Gastroesophageal sphincter (tissue), 4 donors: ENCODE measurements around the gene SYNJ1. TPM values are rescaled to one million over a fixed set of nuclear protein-coding genes. Genes with fewer than 3 reads are reported as not detected.
"Not testable (repeated sequence)": the region's sequence is repeated elsewhere in the genome, so short reads cannot be mapped to it uniquely, and the experiment has no call there.

ENCODE experiments used
- ATAC-seq: fragments of 150-250 bp; one replicate; pipeline ENCODE4 v1.9.1; 2016; ENCODE audit warnings: mild to moderate bottlenecking, moderate library complexity
- H3K27ac ChIP-seq, 4 donors: fragments of 200-600 bp; sonication (generic) in 3 of 4; 1 replicate in 3 of 4; 2 replicates in 1 of 4; pipeline ENCODE4 v1.5.1; 2016 to 2019
- H3K27me3 ChIP-seq: fragments of 200-600 bp; sonication (generic); one replicate; pipeline ENCODE4 v1.5.1; 2019
- H3K36me3 ChIP-seq, 2 donors: fragments of 200-600 bp; sonication (generic); one replicate each; pipeline ENCODE4 v1.5.1; 2019; ENCODE audit warnings: control low read depth in 1 of 2
- H3K4me1 ChIP-seq, 3 donors: fragments of 200-600 bp; sonication (generic); 1 replicate in 2 of 3; 2 replicates in 1 of 3; pipeline ENCODE4 v1.5.1; 2016 to 2019; ENCODE audit warnings: control low read depth in 2 of 3
- H3K4me3 ChIP-seq, 2 donors: fragments of 200-600 bp; sonication (generic); one replicate each; pipeline ENCODE4 v1.5.1; 2019; ENCODE audit warnings: mild to moderate bottlenecking in 1 of 2, moderate library complexity in 1 of 2
- H3K9me3 ChIP-seq, 3 donors: fragments of 200-600 bp; sonication (generic); one replicate each; pipeline ENCODE4 v1.5.1; 2017 to 2019; ENCODE audit warnings: control low read depth in 2 of 3
- CTCF ChIP-seq, 4 experiments: fragments of 200-600 bp in 2 of 4; fragments of 450-650 bp in 2 of 4; sonication (generic) in 1 of 4; IDR thresholded peaks; one replicate each; pipeline ENCODE4 v1.5.1; 2017 to 2019; ENCODE audit warnings: antibody characterized with exemption in 4 of 4, mild to moderate bottlenecking in 2 of 4, moderate library complexity in 2 of 4
- EP300 ChIP-seq: sonication (generic); formaldehyde crosslinking; IDR thresholded peaks from one replicate; pipeline ENCODE4 v1.6.1; 2017; ENCODE audit warnings: antibody characterized with exemption, mild to moderate bottlenecking
- POLR2A ChIP-seq, 2 donors: fragments of 450-650 bp; IDR thresholded peaks; one replicate each; pipeline ENCODE4 v1.6.1; 2017; ENCODE audit warnings: antibody characterized with exemption in 2 of 2, mild to moderate bottlenecking in 2 of 2, moderate library complexity in 1 of 2
- POLR2AphosphoS5 ChIP-seq: sonication (generic); formaldehyde crosslinking; IDR thresholded peaks from one replicate; pipeline ENCODE4 v1.6.1; 2017; ENCODE audit warnings: antibody characterized with exemption
- WGBS, 2 donors: methylation state at CpG; one replicate each; pipeline ENCODE4 v1.1.5; 2018; ENCODE audit warnings: low coverage in 1 of 2; 5-methylcytosine and 5-hydroxymethylcytosine counted together
- total RNA-seq, 4 donors: library from RNA; depleted of rRNA; stranded (reverse); fragments of >200 nt; gene quantifications; one replicate each; pipeline ENCODE4 v1.1.0, GENCODE V29; 2016

The SYNJ1 gene
- total RNA-seq, 4 donors from 2014 or later, result 8.8 to 12.4 (median 10.2) TPM

DNA sequence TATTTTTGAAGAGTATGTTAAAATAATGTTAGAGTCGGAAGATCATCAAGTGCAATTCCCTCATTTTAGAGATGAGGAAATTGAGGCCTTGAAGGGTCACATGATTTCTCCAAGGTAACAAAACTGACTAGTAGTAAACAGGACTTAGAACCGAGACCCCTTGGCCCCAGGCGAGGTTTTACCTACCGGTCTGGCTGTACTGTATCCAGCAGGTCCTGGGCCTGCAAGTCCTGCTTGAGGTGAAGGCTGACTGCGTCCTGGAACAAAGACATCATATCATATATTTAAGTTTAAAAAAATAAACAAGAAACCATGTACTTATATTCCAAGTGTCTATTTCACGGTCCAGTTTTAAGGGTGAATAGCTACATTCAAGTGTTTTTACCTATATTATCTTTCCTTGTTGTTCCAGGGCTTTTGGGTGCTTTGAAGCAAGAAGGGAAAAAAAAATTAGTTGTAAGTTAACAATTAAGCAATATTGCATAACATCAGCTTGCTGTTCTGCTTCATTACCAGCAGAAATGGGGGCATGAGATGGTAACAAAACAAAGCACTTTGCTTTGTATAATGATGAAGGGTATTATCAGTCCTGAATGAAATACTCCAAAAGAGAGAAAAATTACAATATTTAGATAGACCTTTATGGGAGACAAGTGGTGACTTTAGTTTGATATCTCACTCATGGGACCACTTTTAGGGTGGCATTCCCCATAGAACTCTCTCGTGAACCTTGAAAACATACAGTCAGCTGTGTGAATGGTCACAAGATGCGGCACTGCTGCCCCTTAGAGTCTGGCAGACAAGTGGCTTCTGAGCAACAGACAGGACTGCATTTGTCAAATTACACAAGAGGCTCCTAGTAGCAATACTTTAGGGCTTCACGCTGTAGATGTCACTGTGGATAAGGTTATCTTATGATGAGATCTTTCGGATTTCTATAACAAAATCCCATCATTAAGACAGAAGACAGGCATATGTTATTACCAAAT is 85.8 kb downstream of the SYNJ1 start:
- H3K36me3 ChIP-seq, result peaks cover 0 to 90% of the 10 kb centered on the region in 2 donors
- WGBS, 2 donors, result 74 to 83% methylated on average over 8 to 10 of the region's 10 CpGs

GRCh38 chr21:32626621-32627196 is 101.1 kb downstream of the SYNJ1 start:
- TF ChIP-seq CTCF (IDR thresholded peaks at IDR 0.05), result no peak
- no peak for TF ChIP-seq EP300
- TF ChIP-seq POLR2A (IDR thresholded peaks at IDR 0.05), result no peak
- TF ChIP-seq POLR2AphosphoS5, result no peak
- no peak overlapping the region for H3K27ac ChIP-seq
- WGBS, 2 donors, result 93 to 95% methylated on average over 3 of the region's 3 CpGs
- H3K4me1 ChIP-seq, result no peaks in the 10 kb centered on the region
- H3K9me3 ChIP-seq, result no peaks in the 10 kb centered on the region
- peaks cover 2 to 24% of the 10 kb centered on the region in 2 donors for H3K36me3 ChIP-seq
- no peak for ATAC-seq
- no peak overlapping the region for H3K4me3 ChIP-seq
- H3K27me3 ChIP-seq, result peaks cover 4% of the 10 kb centered on the region

More for the DNA sequence above, 85.8 kb downstream of the SYNJ1 start:
- no peak for ATAC-seq
- no peaks in the 10 kb centered on the region for H3K27me3 ChIP-seq
- no peak overlapping the region for H3K4me3 ChIP-seq
- H3K9me3 ChIP-seq, result no peaks in the 10 kb centered on the region
- H3K27ac ChIP-seq, result no peak overlapping the region
- no peaks in the 10 kb centered on the region for H3K4me1 ChIP-seq
- no peak for TF ChIP-seq POLR2A (IDR thresholded peaks at IDR 0.05)
- no peak for TF ChIP-seq EP300
- no peak for TF ChIP-seq POLR2AphosphoS5
- no peak for TF ChIP-seq CTCF (IDR thresholded peaks at IDR 0.05)

DNA sequence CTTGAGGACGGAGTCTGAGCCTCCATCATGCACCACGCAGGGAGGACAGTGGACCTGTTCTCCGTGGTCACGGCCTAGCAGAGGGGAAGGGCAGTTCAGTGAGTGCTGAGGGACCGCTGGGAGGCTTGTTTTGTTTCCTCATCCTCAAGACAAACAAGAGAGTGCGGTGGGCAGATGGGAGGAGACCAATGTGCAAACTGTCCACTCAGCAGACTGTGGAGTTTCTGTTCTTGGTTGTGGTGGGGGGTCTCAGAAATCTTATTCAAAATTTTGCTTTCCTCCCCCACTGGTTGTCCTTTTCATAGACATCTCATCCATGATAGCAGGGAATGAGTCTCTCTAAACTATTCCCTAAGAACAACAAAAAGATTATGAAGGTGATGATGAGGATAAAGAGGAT is 109.6 kb downstream of the SYNJ1 start:
- WGBS, 2 donors, result 57% methylated on average over 3 of the region's 6 CpGs; no CpG with 5 or more reads in 1 of the 2 donors
- not testable (repeated sequence) for H3K27ac ChIP-seq, H3K9me3 ChIP-seq, H3K4me1 ChIP-seq, H3K36me3 ChIP-seq, H3K4me3 ChIP-seq, ATAC-seq
- H3K27me3 ChIP-seq, result peaks cover 23% of the 10 kb centered on the region

- ATAC-seq, result no peak
- no peaks in the 10 kb centered on the region for H3K9me3 ChIP-seq
- peaks cover 4% of the 10 kb centered on the region for H3K27me3 ChIP-seq
- 57 to 75% methylated on average over 15 to 16 of the region's 16 CpGs for WGBS, 2 donors
- H3K4me3 ChIP-seq, result peak overlapping the region; percentile 73 to 77
- peak overlapping the region; percentile 74 to 92 (median 90) for H3K27ac ChIP-seq
- TF ChIP-seq CTCF (IDR thresholded peaks at IDR 0.05), result no peak
- H3K36me3 ChIP-seq, result peaks cover 0 to 14% of the 10 kb centered on the region in 2 donors
- H3K4me1 ChIP-seq, result peaks cover 0 to 25% (median 5%) of the 10 kb centered on the region in 3 donors
Measured at GRCh38 chr21:32613436-32614043, 114.3 kb downstream of the SYNJ1 start.

DNA sequence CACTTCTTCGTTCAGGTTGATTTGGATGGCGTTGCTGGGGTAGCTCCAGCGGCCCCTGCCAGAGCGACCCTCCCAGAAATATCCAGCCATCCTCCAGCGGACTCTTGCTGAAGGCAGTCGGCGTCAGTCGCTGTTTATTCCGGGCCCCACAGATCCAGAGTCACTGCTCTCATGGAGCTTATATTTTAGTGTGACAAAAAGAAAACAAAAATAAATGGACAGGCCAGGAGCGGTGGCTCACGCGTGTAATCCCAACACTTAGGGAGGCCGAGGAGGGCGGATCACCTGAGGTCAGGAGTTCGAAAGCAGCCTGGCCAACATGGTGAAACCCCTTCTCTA is 114.8 kb downstream of the SYNJ1 start:
- peak overlapping the region; percentile 73 to 77 for H3K4me3 ChIP-seq
- no peaks in the 10 kb centered on the region for H3K9me3 ChIP-seq
- peak overlapping the region; percentile 74 to 92 (median 90) for H3K27ac ChIP-seq
- TF ChIP-seq POLR2A (IDR thresholded peaks at IDR 0.05) (no peak), POLR2AphosphoS5 (no peak), CTCF (IDR thresholded peaks at IDR 0.05) (no peak), EP300 (no peak)
- peaks cover 4% of the 10 kb centered on the region for H3K27me3 ChIP-seq
- peak; percentile 17 for ATAC-seq
- WGBS, 2 donors, result 7% methylated on average over 6 of the region's 15 CpGs; no CpG with 5 or more reads in 1 of the 2 donors
- H3K4me1 ChIP-seq, result peaks cover 0 to 25% (median 5%) of the 10 kb centered on the region in 3 donors
- peaks cover 0 to 20% of the 10 kb centered on the region in 2 donors for H3K36me3 ChIP-seq
